Measurements from ENCODE around the gene WDR90.

Gene WDR90

DNA sequence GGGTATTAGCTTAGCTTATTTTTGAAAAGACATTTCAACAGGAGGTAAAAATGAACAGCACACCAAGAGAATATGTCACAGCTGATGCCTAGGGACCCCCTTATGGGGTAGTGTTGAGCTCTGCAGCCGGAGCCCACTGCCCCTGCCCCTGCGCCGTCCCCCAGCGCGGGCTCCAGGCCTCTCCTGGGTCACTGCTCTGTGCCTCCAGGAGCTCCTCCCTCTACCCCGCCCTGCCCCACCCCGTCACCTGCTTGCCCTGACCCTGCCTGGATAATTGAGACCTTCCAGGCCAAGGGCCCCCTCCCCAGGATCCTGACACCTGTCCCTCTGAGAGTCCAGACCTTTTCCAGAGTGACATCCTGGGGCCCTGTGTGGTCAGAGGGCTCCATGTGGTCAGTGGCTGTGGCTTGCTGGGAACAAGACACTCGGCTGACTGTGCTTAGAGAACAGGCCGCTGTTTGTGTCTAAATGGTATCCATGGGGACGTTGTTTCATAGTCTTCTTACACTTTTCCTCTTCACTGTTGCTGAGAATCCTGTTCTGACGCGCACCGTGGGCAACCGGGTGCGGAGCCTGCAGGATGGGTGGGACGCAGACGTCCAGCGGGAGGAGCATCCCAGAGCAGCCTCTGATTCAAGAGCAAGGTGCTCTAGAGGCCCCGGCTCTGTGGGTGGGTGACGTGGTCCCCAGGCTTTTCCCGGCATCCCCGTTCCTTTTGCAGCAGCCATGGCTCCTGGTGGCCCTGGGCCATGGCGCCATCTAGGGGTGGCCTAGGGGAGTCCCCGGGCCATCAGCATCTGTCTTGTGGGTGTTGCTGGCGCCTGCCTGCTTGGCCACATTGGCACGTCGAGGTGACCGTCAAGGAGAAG, 38.4 kb upstream of the WDR90 start:
- TF ChIP-seq ZNF341 (tag by site-specific recombination; IDR thresholded peaks at IDR 0.05; ENCODE audit: low read depth) (peak; percentile 16; the same call in 1 of the 2 replicates), ZNF654 (tag by site-specific recombination; IDR thresholded peaks at IDR 0.05; ENCODE audit: low read depth) (peak; percentile 36; the same call in 1 of the 2 replicates), SP7 (tag by site-specific recombination; IDR thresholded peaks at IDR 0.05) (no peak)
- ChIA-PET CTCF (interaction anchor here (0.7 to 2.0 kb wide), 3 partner anchors 10 to 515 kb away, joined by 4 to 8 read pairs (median 4); no protein-coding TSS in a partner anchor), POLR2A (no interaction called here)
- Histone ChIP-seq H3K9me3 (ENCODE audit: control insufficient read depth, insufficient read depth, low read depth, low read length) (no peaks in the 10 kb centered on the region), H3K4me1 (ENCODE audit: control insufficient read depth, insufficient read depth, low read length) (no peaks in the 10 kb centered on the region), H3K27ac (ENCODE audit: extremely low read depth, low read depth, low read length) (no peak overlapping the region), H3K4me3 (ENCODE audit: low read depth, low read length) (no peak overlapping the region), H3K36me3 (ENCODE audit: control insufficient read depth in 2 of 2, insufficient read depth in 1 of 2, low read length in 2 of 2) (peaks cover 0 to 3% of the 10 kb centered on the region in 2 experiments; a peak in 1 of 3 replicates)

DNA sequence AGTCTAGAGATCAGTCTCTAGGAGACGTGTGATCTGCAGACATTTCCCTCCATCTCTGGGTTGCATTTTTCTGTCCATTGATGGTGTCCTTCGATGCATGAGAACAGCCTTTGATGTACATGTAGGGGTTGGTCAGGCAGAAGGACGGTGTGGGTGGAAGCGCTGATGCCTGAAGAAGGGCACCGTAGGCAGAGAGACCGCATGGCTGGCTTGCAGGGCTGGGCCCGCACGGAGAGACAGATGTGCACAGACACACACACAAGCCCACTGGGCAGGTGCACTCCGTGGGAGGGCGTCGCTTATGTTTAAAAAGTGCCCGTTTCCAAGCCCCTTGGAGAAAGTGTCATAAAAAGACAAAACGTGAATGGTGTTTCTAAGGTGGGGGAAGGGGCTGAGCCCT, 34.0 kb upstream of the WDR90 start:
- no peaks in the 10 kb centered on the region for H3K9me3 ChIP-seq (ENCODE audit: control insufficient read depth, insufficient read depth, low read depth, low read length)
- no peak overlapping the region for H3K4me3 ChIP-seq (ENCODE audit: low read depth, low read length)
- ChIA-PET CTCF (no interaction called here), POLR2A (no interaction called here)
- H3K27ac ChIP-seq (ENCODE audit: extremely low read depth, low read depth, low read length): no peak overlapping the region
- peaks cover 0 to 3% of the 10 kb centered on the region in 2 experiments; a peak in 1 of 3 replicates for H3K36me3 ChIP-seq (ENCODE audit: control insufficient read depth in 2 of 2, insufficient read depth in 1 of 2, low read length in 2 of 2)
- H3K4me1 ChIP-seq (ENCODE audit: control insufficient read depth, insufficient read depth, low read length): no peaks in the 10 kb centered on the region
- TF ChIP-seq EGR2 (tag by site-specific recombination; IDR thresholded peaks at IDR 0.05; ENCODE audit: low read depth): peak; percentile 70; the same call in 1 of the 2 replicates
- TF ChIP-seq ZFHX2 (tag by site-specific recombination; conservative IDR thresholded peaks at IDR 0.05): peak; percentile 51
- no peak for TF ChIP-seq ZNF23 (tag by site-specific recombination; IDR thresholded peaks at IDR 0.05; ENCODE audit: borderline replicate concordance)
- TF ChIP-seq ZNF223 (tag by site-specific recombination; IDR thresholded peaks at IDR 0.05): no peak
- no peak for TF ChIP-seq ZEB2 (tag by site-specific recombination; IDR thresholded peaks at IDR 0.05)
- TF ChIP-seq ZNF202 (tag by site-specific recombination; IDR thresholded peaks at IDR 0.05; ENCODE audit: borderline replicate concordance): no peak

DNA sequence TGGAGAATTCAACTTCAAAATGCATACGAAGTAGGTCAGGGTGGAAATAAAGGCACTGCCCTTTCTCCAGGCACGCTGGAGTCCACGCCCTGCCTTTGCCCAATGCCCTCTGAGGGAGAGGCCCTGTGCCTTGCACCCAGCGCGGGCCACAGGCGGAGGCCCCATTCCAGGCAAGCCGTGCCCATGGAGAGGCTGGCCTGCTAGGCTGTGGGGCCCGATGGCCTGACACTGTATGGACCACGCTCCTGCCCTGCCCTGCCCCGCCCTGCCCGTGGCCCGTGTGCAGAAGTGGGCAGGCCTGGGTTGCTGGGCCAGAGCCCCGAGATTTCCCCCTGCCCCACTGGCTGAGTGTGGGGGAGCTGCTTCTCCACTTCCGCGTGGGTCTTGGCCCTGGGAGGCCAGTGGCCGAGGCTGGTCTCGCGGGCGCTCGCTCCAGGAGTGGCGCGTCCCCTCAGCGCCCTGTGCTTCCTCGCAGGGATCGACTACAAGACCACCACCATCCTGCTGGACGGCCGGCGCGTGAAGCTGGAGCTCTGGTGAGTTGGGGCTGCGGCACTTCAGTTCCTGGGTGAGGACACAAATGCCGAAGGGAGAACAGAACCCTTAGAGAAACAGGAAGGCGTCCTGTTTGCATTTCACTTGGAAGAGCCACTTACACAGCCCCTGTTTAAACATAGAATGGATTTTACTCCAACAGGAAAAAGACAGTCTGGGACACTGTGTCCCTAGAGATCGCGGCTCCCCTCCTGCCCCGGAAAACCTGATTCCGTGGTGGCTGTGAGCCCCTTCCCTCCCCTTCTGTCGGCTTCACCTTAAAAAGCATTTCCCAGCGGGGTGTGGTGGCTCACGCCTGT, 32.2 kb upstream of the WDR90 start:
- ChIA-PET CTCF (interaction anchor here (0.7 kb wide), 1 partner anchor 15 kb away, joined by 3 read pairs; no protein-coding TSS in a partner anchor), POLR2A (no interaction called here)
- TF ChIP-seq ZNF10 (tag by site-specific recombination; IDR thresholded peaks at IDR 0.05) (no peak), ZNF555 (tag by site-specific recombination; conservative IDR thresholded peaks at IDR 0.05) (no peak), WT1 (tag by site-specific recombination; IDR thresholded peaks at IDR 0.05) (no peak), AEBP2 (tag by site-specific recombination; IDR thresholded peaks at IDR 0.05; ENCODE audit: borderline replicate concordance) (no peak), ZBTB1 (tag by site-specific recombination; IDR thresholded peaks at IDR 0.05) (no peak), ZBTB49 (tag by site-specific recombination; IDR thresholded peaks at IDR 0.05; ENCODE audit: low read depth) (no peak), ZNF404 (tag by site-specific recombination; IDR thresholded peaks at IDR 0.05) (no peak), ZNF544 (tag by site-specific recombination; IDR thresholded peaks at IDR 0.05) (no peak), ZNF658 (tag by site-specific recombination; IDR thresholded peaks at IDR 0.05) (no peak), ZNF549 (tag by site-specific recombination; IDR thresholded peaks at IDR 0.05) (no peak), ZBTB20 (tag by site-specific recombination; IDR thresholded peaks at IDR 0.05) (no peak)
- TF ChIP-seq, protein P1, sequence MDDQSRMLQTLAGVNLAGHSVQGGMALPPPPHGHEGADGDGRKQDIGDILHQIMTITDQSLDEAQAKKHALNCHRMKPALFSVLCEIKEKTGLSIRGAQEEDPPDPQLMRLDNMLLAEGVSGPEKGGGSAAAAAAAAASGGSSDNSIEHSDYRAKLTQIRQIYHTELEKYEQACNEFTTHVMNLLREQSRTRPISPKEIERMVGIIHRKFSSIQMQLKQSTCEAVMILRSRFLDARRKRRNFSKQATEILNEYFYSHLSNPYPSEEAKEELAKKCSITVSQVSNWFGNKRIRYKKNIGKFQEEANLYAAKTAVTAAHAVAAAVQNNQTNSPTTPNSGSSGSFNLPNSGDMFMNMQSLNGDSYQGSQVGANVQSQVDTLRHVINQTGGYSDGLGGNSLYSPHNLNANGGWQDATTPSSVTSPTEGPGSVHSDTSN (CRISPR knock-in tag; IDR thresholded peaks at IDR 0.05): no peak
- TF ChIP-seq, protein P2, sequence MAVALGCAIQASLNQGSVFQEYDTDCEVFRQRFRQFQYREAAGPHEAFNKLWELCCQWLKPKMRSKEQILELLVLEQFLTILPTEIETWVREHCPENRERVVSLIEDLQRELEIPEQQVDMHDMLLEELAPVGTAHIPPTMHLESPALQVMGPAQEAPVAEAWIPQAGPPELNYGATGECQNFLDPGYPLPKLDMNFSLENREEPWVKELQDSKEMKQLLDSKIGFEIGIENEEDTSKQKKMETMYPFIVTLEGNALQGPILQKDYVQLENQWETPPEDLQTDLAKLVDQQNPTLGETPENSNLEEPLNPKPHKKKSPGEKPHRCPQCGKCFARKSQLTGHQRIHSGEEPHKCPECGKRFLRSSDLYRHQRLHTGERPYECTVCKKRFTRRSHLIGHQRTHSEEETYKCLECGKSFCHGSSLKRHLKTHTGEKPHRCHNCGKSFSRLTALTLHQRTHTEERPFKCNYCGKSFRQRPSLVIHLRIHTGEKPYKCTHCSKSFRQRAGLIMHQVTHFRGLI (tag by site-specific recombination; IDR thresholded peaks at IDR 0.05): no peak

More for the DNA sequence above, 32.2 kb upstream of the WDR90 start:
- no peak overlapping the region for H3K4me3 ChIP-seq (ENCODE audit: low read depth, low read length)
- peaks cover 0 to 3% of the 10 kb centered on the region in 2 experiments; a peak in 1 of 3 replicates for H3K36me3 ChIP-seq (ENCODE audit: control insufficient read depth in 2 of 2, insufficient read depth in 1 of 2, low read length in 2 of 2)
- no peaks in the 10 kb centered on the region for H3K9me3 ChIP-seq (ENCODE audit: control insufficient read depth, insufficient read depth, low read depth, low read length)
- no peak overlapping the region for H3K27ac ChIP-seq (ENCODE audit: extremely low read depth, low read depth, low read length)
- H3K4me1 ChIP-seq (ENCODE audit: control insufficient read depth, insufficient read depth, low read length): no peaks in the 10 kb centered on the region; the same call in 1 of the 2 replicates

All from HEK293 (cell line).